AG04450 (cell line): ENCODE measurements around the gene PCDHGA6. TPM values are rescaled to one million over a fixed set of nuclear protein-coding genes. Genes with fewer than 3 reads are reported as not detected.
A peak's percentile ranks its signal among the peaks of the same experiment; 100 is the strongest.
"Not testable (repeated sequence)": the region's sequence is repeated elsewhere in the genome, so short reads cannot be mapped to it uniquely, and the experiment has no call there.

Experiments
- CTCF ChIA-PET: fragments of 300-600, 350-600 bp; formaldehyde crosslinking; extraction: SDS; loops from one replicate; lab custom pipeline; 2022; ENCODE audit warnings: antibody characterized with exemption, inconsistent platforms; lab: Charles Lee
- POLR2A ChIA-PET: fragments of 350-600 bp; formaldehyde crosslinking; extraction: SDS; loops from one replicate; lab custom pipeline; 2021; ENCODE audit warnings: antibody characterized with exemption, inconsistent platforms; lab: Yijun Ruan, JAX
- DNase-seq: peaks from one replicate; pipeline ENCODE4 v3.0.0-alpha.2; 2011; ENCODE audit warnings: low read depth, low spot score
- H3K27ac ChIP-seq: one replicate; pipeline ENCODE4 v1.5.1; 2012; ENCODE audit warnings: low read depth, low read length, control low read depth
- H3K27me3 ChIP-seq: one replicate; pipeline ENCODE4 v1.6.0; 2012; ENCODE audit warnings: low read length; ENCODE audit not compliant: control insufficient read depth, insufficient read depth
- H3K4me3 ChIP-seq: 2 replicates; pipeline ENCODE4 v1.5.1; 2011; ENCODE audit warnings: mild to moderate bottlenecking, low read depth, low read length, control low read depth
- H3K9me3 ChIP-seq: 2 replicates; pipeline ENCODE4 v1.5.1; 2012; ENCODE audit warnings: low read length; ENCODE audit not compliant: control insufficient read depth, insufficient read depth
- CTCF ChIP-seq: IDR thresholded peaks from 2 replicates; pipeline ENCODE4 v1.5.1; 2011; ENCODE audit warnings: low read depth, low read length, control low read depth, inconsistent platforms
- polyA plus RNA-seq: library from polyadenylated mRNA; depleted of rRNA; stranded (reverse); fragments of >200 nt; gene quantifications from 2 replicates; pipeline ENCODE4 v1.2.3, GENCODE V29; 2011

Gene PCDHGA6
- polyA plus RNA-seq, 1 experiment, result 4.8 TPM

- DNase-seq, result no peak
- POLR2A ChIA-PET, result interaction anchor here (1.2 kb wide), 1 partner anchor 18 kb away, joined by 3 read pairs; the partner anchor contains the start of gene TAF7
- peaks cover 34% of the 10 kb centered on the region for H3K9me3 ChIP-seq
- peaks cover 6% of the 10 kb centered on the region for H3K27me3 ChIP-seq
- TF ChIP-seq CTCF, result peak; percentile 57
- H3K27ac ChIP-seq, result no peak within 1 kb of the TSS
- peak within 1 kb of the TSS; percentile 51 for H3K4me3 ChIP-seq
- CTCF ChIA-PET, result interaction anchor here (0.6 to 3.0 kb wide), 24 partner anchors 8 to 252 kb away, joined by 3 to 57 read pairs (median 4); partner anchors contain the start of genes PCDHGA1, PCDHGA10, PCDHGB1 and PCDHGB3
Observed at GRCh38 chr5:141338538-141339306, 35.0 kb upstream of the PCDHGA6 start, which contains the start of gene PCDHGA2. Gene PCDHGA2, plus strand, starts transcription at chr5:141338760.

- POLR2A ChIA-PET, H3K27ac ChIP-seq, H3K27me3 ChIP-seq, H3K4me3 ChIP-seq, DNase-seq: not testable (repeated sequence)
- peaks cover 50% of the 10 kb centered on the region for H3K9me3 ChIP-seq
- CTCF ChIA-PET, result interaction anchor here (4.5 kb wide), 1 partner anchor 223 kb away, joined by 18 read pairs; no protein-coding TSS in a partner anchor
Observed at GRCh38 chr5:141340781-141341354, 32.8 kb upstream of the PCDHGA6 start.

GRCh38 chr5:141342773-141343172 lies 30.9 kb upstream of the PCDHGA6 start:
- no peak for TF ChIP-seq CTCF
- Histone ChIP-seq H3K4me3 (no peak overlapping the region), H3K27ac (no peak overlapping the region), H3K27me3 (peaks cover 6% of the 10 kb centered on the region), H3K9me3 (peaks cover 55% of the 10 kb centered on the region)
- POLR2A ChIA-PET, result no interaction called here
- CTCF ChIA-PET, result interaction anchor here (0.7 to 4.5 kb wide), 7 partner anchors 11 to 224 kb away, joined by 3 to 18 read pairs (median 5); partner anchors contain the start of gene PCDHGA1
- no peak for DNase-seq

- no peak for DNase-seq
- no peak; the same call in 1 of the 2 replicates for TF ChIP-seq CTCF
- Histone ChIP-seq H3K27me3 (peaks cover 6% of the 10 kb centered on the region), H3K9me3 (peaks cover 55% of the 10 kb centered on the region), H3K4me3 (peak within 1 kb of the TSS; percentile 3), H3K27ac (no peak within 1 kb of the TSS)
- ChIA-PET POLR2A (no interaction called here), CTCF (interaction anchor here (0.7 to 4.5 kb wide), 8 partner anchors 10 to 224 kb away, joined by 3 to 18 read pairs (median 4); partner anchors contain the start of gene PCDHGA1)
Observed at GRCh38 chr5:141343242-141343952, 30.3 kb upstream of the PCDHGA6 start, which contains the start of gene PCDHGA3. Gene PCDHGA3, plus strand, starts transcription at chr5:141343829. Its CDS starts 205 bp downstream, at chr5:141344034.

- H3K27me3 ChIP-seq, result peaks cover 6% of the 10 kb centered on the region
- peak overlapping the region; percentile 3 for H3K4me3 ChIP-seq
- POLR2A ChIA-PET, result no interaction called here
- H3K27ac ChIP-seq, result no peak overlapping the region
- CTCF ChIA-PET, result interaction anchor here (0.6 to 4.5 kb wide), 8 partner anchors 14 to 223 kb away, joined by 3 to 18 read pairs (median 4); partner anchors contain the start of gene PCDHGA1
- DNase-seq, result no peak
- TF ChIP-seq CTCF, result no peak
- H3K9me3 ChIP-seq, result peaks cover 49% of the 10 kb centered on the region
Observed at GRCh38 chr5:141343953-141344463, 29.7 kb upstream of the PCDHGA6 start.
